ENCODE results near the gene KCNJ18.
"Not testable (repeated sequence)": the region's sequence is repeated elsewhere in the genome, so short reads cannot be mapped to it uniquely, and the experiment has no call there.

Gene KCNJ18

GRCh38 chr17:21680366-21680765 is 12.0 kb upstream of the KCNJ18 start:
- intact Hi-C loops (cut with DNase I; ENCODE audit: low total_unique reads): no loop called here
- Histone ChIP-seq H3K9me3 (no peaks in the 10 kb centered on the region), H3K36me3 (no peaks in the 10 kb centered on the region), H3K27ac (no peak overlapping the region), H3K27me3 (no peaks in the 10 kb centered on the region), H3K4me3 (no peak overlapping the region), H3K4me1 (no peaks in the 10 kb centered on the region)
- TF ChIP-seq CTCF (IDR thresholded peaks at IDR 0.05): no peak
- peak; percentile 24 to 58 for DNase-seq

DNA sequence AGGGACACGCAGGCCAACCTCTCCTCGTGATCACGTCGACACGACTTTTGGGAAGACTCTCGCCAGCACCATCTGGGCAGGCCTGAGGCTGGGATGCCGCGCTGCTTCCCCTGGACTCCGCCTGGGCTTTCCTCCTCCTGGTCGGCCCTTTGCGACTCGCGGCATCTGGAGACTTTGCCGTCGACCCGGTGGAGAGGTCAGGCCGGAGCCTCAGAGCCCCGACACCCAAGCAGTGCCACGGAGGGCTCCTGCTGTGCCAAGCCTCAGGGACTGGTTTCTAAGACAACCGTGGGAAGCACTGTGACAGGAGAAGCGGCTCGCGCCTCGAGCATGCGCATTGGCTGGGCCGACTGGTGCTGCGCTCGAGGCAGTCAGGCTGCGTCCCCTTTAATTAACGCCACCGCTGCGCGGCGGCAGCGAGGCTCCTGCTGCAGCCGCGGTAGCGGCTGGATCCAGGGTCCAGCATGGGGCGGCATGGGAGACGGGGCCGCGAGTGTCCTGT is 11.4 kb upstream of the KCNJ18 start:
- H3K27me3 ChIP-seq; H3K27ac ChIP-seq; H3K4me3 ChIP-seq; intact Hi-C loops (cut with DNase I; ENCODE audit: low total_unique reads); H3K4me1 ChIP-seq; H3K36me3 ChIP-seq; H3K9me3 ChIP-seq: not testable (repeated sequence)
- DNase-seq: peak; percentile 18 to 51

GRCh38 chr17:21681576-21681975 is 10.7 kb upstream of the KCNJ18 start:
- intact Hi-C loops (cut with DNase I; ENCODE audit: low total_unique reads); H3K27ac ChIP-seq; H3K4me3 ChIP-seq; H3K4me1 ChIP-seq; H3K36me3 ChIP-seq; H3K27me3 ChIP-seq; H3K9me3 ChIP-seq: not testable (repeated sequence)
- DNase-seq: peak in 1 of 2 donors; percentile 47

GRCh38 chr17:21682130-21682529 is 10.2 kb upstream of the KCNJ18 start:
- H3K4me1 ChIP-seq; H3K36me3 ChIP-seq; H3K27ac ChIP-seq; intact Hi-C loops (cut with DNase I; ENCODE audit: low total_unique reads); H3K9me3 ChIP-seq; H3K4me3 ChIP-seq; H3K27me3 ChIP-seq: not testable (repeated sequence)
- DNase-seq: peak in 1 of 2 donors; percentile 60

GRCh38 chr17:21683142-21683712 is 9.1 kb upstream of the KCNJ18 start:
- H3K4me1 ChIP-seq; DNase-seq; H3K9me3 ChIP-seq; H3K4me3 ChIP-seq; intact Hi-C loops (cut with DNase I; ENCODE audit: low total_unique reads); H3K27ac ChIP-seq; H3K27me3 ChIP-seq; H3K36me3 ChIP-seq: not testable (repeated sequence)

- H3K36me3 ChIP-seq; H3K27me3 ChIP-seq; H3K27ac ChIP-seq; H3K9me3 ChIP-seq; H3K4me3 ChIP-seq; intact Hi-C loops (cut with DNase I; ENCODE audit: low total_unique reads); DNase-seq; H3K4me1 ChIP-seq: not testable (repeated sequence)
These were observed 8.4 kb upstream of the KCNJ18 start for GRCh38 chr17:21683897-21684296.

DNA sequence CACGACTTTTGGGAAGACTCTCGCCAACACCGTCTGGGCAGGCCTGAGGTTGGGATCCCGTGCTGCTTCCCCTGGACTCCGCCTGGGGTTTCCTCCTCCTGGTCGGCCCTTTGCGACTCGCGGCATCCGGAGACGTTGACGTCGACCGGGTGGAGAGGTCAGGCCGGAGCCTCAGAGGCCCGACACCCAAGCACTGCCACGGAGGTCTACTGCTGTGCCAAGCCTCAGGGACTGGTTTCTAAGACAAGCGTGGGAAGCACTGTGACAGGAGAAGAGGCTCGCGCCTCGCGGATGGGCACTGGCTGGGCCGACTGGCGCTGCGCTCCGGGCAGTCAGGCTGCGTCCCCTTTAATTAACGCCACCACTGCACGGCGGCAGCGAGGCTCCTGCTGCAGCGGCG is 7.9 kb upstream of the KCNJ18 start:
- intact Hi-C loops (cut with DNase I; ENCODE audit: low total_unique reads); H3K4me1 ChIP-seq; H3K9me3 ChIP-seq; H3K36me3 ChIP-seq; H3K27me3 ChIP-seq; H3K27ac ChIP-seq; H3K4me3 ChIP-seq; DNase-seq: not testable (repeated sequence)

GRCh38 chr17:21685061-21685795 is 7.1 kb upstream of the KCNJ18 start:
- H3K27ac ChIP-seq; H3K4me3 ChIP-seq; DNase-seq; H3K27me3 ChIP-seq; intact Hi-C loops (cut with DNase I; ENCODE audit: low total_unique reads); H3K4me1 ChIP-seq; H3K36me3 ChIP-seq; H3K9me3 ChIP-seq: not testable (repeated sequence)

- Histone ChIP-seq H3K4me3 (no peak overlapping the region), H3K9me3 (no peaks in the 10 kb centered on the region), H3K27me3 (no peaks in the 10 kb centered on the region), H3K27ac (no peak overlapping the region), H3K4me1 (no peaks in the 10 kb centered on the region), H3K36me3 (no peaks in the 10 kb centered on the region)
- intact Hi-C loops (cut with DNase I; ENCODE audit: low total_unique reads): no loop called here
- no peak for TF ChIP-seq CTCF (IDR thresholded peaks at IDR 0.05)
- no peak for DNase-seq
These were observed 5.9 kb upstream of the KCNJ18 start for GRCh38 chr17:21686165-21687015.

Data from tibial artery (tissue), 4 donors.